Measurements from ENCODE around the gene HOXD13.

HOXD13 gene

DNA sequence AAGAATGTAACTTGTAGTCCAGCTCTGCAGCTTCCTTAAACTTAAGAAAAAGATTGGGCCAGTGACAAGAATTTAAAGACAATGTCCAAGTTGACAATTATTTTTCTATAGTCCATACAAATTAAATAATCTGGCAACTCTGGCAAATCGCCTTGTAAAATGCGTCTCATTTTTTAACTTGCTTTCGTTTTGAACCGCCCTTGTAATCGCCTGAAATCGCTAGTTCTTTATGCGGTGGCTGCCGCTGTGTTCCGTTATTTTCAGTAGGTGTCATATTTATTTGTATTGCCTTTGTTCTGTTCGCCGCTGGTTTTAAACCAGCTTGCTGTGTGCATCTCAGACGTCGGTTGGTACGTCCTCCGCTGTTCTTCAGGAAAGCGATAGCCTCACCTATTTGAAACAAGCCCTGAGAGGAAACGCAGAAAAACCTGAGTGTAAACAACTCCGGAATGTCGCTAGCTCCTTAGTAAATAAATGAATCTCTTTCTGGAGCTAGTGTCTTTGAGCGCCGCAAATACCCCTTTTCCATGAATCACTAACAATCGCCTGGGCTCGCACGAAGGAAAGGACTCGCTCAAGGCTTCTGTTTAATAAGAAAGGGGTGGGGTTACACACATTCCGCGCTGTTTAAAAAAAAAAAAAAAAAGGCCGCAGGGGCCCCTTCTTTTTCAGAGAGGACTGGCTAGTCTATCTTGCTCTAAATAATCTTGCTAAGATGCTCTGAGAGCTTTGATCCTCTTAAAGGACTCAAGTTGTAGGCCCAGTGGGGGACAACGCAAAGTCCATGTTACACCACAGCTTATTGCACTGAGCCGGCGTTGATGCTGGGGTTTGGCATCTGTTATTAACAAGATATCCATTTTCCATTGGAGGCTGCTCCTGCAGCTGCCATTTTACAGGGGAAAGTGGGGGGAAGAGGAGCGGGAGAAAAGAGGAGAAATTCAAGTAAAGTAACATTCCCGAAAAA, 40.0 kb downstream of the HOXD13 start:
- no peak for DNase-seq (ENCODE audit: low read depth in 2 of 2)

DNA sequence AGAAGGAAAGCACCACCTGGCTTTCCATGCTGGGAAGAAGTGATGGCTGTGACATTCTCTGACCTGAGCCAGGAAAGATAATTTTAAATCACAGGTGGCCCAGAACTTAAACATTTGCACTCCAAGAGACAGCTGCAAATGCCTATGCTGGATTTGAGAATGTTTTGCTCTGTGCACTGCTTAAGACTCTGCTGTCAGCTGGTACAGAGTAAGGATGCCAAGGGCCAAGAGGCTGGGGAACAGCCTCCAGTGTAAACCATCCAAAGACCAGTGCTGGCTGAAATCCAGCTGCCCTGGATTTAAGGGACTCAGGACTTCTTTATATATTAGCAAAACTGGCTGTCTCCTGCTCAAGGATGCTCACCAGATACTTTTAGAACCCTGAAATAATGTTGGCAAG, 40.9 kb downstream of the HOXD13 start:
- no peak for DNase-seq (ENCODE audit: low read depth in 2 of 2)

DNA sequence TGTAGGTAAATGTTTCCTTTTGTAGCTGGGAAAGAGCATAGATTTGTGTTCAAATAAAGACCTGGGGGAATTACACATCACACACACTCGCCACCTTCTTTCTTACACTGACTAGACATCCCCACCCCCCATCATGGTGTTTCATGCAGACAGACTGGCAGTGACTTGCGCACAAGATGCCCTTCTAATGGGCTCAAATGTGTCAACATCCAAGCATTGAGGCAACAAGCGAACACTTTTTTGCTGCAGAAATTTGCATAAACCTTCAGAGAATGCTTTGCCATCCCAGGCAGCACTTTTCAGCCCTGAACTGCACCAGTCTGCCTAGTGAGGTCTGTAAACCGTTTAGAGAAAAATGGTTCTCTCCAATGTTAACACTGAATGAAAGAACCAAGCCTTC, 41.5 kb downstream of the HOXD13 start:
- DNase-seq (ENCODE audit: low read depth in 2 of 2), result no peak

DNA sequence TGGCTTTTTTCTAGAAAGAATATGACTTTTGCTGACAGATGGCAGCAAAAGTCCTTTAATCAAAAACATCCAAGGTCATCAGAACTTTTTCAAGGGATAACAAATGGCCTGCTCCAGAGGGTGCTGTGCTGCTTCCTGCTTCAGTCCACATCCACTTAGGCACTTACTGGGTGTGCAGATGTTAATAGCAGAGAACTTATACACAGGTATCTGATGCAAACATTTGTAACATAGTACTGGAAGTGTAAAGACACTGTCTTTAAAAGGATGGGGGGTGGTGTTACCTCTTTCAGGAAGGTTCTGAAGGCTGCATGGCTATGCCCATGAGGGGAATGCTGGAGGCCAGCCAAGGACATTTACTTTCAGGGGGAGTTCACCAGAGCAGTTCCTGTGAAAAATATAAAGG, 42.5 kb downstream of the HOXD13 start:
- no peak for DNase-seq (ENCODE audit: low read depth in 2 of 2)

DNA sequence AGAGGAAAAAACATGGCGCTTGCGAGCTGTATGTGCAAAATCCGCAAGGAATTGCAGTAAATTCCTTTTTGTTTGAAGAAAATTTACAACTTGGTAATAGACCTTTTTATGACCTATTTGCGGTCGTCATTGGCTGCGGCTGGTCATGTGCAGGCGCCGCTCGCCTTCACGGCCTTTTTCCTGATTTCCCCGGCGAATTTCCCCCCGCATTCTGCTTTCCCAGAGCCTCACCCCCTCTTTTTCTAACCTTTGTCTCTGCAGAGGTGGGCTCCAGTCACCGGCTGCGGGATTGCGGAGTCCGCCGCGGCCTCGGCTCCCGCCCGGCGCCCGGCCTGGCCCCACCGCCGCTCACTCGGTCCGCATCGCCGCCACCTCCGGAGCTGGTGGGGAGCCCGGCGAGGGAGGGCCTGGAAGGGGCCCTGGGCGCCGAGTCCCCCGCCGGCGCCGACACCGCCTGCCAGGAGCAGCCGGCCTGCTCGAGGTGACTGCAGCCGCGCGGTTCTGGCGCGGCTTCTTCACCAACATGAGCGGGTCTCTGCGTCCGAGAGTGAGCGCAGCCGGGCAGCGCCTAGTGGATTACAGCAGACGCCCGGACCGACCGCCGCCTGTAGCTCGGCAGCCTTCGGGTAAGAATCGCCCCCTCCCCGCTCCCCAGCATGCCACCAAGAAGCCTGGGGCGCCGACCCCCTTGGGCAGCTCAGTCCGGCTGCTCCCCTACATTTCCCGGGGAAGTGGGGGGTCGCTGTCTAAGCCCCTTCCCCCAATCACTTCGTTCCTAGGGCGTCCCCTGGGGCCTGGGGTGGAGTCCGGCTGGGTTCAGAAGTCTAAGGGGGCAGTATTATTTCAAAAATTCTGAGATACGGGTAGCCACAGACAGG, 44.1 kb downstream of the HOXD13 start:
- no peak for DNase-seq (ENCODE audit: low read depth in 2 of 2)

DNA sequence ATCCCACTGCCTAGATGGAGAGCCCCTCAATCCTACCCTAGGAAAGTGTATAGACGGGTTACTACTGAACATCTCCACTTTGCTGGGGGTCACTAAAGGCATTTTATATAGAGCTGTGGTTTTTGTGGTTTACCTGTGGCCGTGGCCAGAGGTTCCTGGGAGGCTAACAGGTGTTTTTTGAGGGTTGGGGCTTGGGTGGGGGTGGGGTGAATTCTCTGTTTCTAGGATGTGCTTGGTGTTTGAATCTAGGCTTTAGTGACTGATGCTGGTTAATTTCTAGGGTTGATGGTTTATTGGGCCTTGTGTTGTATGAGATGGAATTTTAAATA, 44.7 kb downstream of the HOXD13 start:
- DNase-seq (ENCODE audit: low read depth in 2 of 2), result no peak

DNA sequence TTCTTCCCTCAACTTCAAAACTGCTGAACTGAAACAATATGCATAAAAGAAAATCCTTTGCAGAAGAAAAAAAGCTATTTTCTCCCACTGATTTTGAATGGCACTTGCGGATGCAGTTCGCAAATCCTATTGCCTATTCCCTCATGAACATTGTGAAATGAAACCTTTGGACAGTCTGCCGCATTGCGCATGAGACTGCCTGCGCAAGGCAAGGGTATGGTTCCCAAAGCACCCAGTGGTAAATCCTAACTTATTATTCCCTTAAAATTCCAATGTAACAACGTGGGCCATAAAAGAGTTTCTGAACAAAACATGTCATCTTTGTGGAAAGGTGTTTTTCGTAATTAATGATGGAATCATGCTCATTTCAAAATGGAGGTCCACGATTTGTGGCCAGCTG, 45.4 kb downstream of the HOXD13 start:
- no peak for DNase-seq (ENCODE audit: low read depth in 2 of 2)

DNA sequence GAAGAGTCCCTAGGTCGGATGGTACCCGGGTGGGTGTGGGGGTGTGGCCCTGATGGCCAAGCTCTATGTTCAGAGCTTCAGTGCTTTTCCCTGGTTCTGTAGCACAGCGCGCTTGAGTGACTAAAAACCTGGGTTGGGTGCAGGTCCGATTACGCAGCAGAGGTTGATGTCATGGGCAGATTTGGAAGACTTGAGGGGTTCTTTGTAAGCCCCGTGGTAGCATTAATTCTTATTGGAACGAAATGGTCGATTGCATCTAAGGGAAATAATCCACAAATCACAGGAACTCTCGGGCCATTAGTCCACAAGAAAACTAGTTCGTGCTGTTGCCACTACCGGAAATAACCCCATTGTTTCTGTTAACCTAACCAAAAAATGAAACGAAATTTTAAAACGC, 46.0 kb downstream of the HOXD13 start:
- DNase-seq (ENCODE audit: low read depth in 2 of 2), result no peak

DNA sequence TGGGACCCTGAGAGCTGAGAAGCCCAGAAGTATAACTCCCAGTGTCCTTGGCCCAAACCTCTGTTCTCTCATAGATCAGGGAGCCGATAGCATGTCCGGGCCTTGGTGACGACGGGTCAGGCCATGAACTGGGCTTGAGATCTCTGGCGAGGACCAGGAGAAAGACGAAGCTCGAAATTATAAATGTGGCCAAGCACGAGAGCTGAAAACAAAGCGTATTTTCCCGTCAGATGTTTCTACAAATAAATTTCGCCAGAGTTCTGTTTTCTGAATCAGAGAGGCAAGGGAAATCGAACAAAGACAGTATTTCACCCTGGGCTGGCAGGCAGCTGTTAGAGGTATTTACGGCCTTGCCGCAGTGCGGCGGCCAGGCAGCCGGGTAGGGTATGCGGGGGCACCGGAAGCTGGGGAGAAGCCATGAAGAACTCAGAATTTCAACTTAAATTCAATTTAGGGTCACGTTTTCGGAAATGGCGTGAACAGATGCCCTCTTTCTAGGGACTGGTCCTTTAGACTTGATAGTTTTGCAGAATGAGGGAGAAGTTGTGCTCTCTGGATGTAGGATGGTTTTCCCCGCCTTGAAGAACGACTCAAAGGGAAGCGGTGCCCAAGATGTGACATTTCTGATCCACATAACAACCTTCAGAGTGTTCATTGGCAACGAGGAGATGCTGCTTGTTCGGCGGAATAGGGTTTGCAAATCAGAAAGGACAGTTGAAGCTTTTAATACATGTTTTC, 46.6 kb downstream of the HOXD13 start:
- no peak for DNase-seq (ENCODE audit: low read depth in 2 of 2)

DNA sequence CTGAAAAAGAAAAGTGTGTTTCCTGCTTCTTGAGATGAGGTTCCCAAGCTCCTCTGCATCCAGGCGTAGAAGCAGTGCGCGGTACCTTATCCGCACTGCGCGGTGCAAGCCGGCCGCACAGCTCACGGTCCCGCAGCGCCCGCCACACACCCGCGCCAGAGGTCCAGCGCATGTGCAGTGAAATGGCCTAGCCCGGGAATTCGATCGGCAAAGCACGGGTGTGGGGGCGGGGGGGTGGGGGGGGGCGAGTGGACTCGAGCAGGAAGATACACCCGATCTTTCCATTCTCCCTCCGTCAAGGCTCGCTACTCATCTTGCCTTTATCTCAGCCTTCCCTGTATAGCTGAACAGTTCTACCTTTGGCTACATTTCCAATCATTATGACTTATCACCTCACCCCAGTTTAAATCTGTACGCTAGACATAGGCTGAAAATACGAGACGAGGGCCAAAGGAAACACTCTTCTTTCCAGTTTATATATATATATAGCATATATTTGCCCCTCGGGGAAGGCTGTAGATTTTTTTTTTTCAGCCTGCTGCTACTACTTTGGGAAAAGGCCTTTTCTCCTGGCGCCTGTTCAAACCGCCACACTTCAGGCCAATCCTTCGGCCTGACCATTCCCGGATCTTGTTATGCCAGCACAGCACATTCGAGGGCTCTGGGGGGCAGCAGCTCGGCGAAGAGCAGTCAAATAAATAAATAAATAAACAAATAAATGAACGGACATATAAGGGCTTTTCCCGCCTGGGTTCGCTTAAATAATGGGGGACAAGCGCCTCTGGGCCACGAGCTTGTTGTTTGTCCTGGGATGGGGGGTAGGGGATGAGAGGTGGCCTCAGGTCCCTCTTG, 47.4 kb downstream of the HOXD13 start:
- DNase-seq (ENCODE audit: low read depth in 2 of 2), result no peak

DNA sequence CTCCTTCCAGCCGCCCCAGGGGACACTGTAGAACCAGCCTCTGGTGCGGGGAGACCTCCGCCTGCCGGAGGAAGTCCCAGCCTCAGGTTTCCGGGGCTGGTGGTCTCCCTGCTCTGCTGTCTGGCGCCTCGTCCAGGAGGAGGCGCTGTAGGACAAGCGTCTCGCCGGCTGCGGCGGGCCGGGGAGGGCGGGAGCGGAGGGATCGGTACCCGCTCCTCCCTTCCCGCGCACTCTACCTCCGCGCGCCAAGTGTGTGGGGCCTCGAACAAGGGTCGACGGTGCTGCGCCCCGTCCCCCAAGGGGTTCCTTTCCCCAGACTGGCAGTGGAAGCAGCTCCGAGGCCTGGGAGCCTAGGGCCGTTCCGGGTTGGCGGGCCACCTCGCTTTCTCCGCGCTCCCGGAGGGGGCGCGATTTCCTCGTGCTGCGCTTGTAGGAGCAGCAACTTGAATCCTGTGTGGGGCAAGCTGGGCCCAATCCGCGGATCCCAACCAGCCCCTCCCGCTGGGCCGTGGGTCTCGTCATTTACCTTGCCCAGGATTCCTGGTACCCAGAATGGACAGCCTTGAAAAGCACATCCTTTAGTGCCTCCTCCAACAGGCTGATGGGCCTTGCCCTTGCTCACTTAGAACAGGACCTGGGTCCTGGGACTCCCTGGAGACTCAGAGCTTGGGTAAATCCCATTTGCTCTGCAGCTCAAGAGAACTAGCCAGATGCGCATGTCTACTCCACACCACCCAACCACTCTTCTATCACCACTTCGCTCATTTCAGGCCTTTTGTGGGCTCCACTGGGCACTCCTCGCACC, 48.2 kb downstream of the HOXD13 start:
- DNase-seq (ENCODE audit: low read depth in 2 of 2), result peak; percentile 28 to 54

DNA sequence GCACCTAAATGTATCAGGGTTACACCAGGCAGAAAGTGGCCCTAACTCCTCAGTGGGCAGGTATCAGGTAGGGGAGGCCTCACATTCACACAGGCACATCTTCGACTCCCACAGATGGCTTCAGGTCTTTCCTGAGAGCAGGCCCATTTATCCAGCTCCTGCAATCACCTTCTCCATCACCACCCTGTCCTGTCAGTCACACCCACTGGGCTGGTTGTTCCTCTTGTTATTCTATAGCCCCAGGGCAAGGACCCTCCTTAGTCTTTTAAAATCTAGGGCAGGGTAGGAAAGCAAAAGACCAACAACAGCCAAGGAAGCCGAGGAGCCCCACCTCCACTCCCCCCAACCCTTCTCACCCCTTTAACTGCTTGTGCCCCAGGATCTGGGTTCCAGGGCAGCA, 49.8 kb downstream of the HOXD13 start:
- DNase-seq (ENCODE audit: low read depth in 2 of 2), result no peak

Measured in stimulated activated CD8-positive, alpha-beta memory T cell treated with anti-CD3 and anti-CD28 coated beads, Interleukin-7, amount 100 ng/mL, for 4 hours (primary cell).